ENCODE data around the gene NUDT16L1. TPM values are rescaled to one million over a fixed set of nuclear protein-coding genes. Genes with fewer than 3 reads are reported as not detected.

NUDT16L1 gene
- total and polyA plus RNA-seq, 9 of the 15 experiments (the other 6 are each of a cell fraction or from before 2014, with no cell fraction given) = 1.4 to 37.6 (median 13.7) TPM

- FAIRE-seq (peak; percentile 56), ATAC-seq (peak; percentile 93), DNase-seq (ENCODE audit: extremely low read depth in 1 of 4, low spot score in 3 of 4) (peak; percentile 59 to 72 (median 64))
- no peak overlapping the region for H3K4me2 ChIP-seq (ENCODE audit: insufficient read depth, low read length)
- CTCF ChIA-PET (ENCODE audit: low intra/inter-chr PET ratio) = no interaction called here
- in situ Hi-C loops (cut with MboI) = no loop called here
- H3K9me1 ChIP-seq (ENCODE audit: control insufficient read depth, insufficient read depth, low read length) = no peaks in the 10 kb centered on the region
- no peak overlapping the region for H3K27ac ChIP-seq (ENCODE audit: extremely low read depth, low read depth, low read length)
- no peaks in the 10 kb centered on the region for H3K79me2 ChIP-seq (ENCODE audit: control insufficient read depth, insufficient read depth, low read length)
- peaks cover 50% of the 10 kb centered on the region; the same call in 2 of the 3 replicates for H3K36me3 ChIP-seq (ENCODE audit: control insufficient read depth, insufficient read depth, low read length)
- WGBS (ENCODE audit: insufficient coverage, low coverage, missing lambda C conversion rate) = 77% methylated on average over 16 of the region's 36 CpGs
- POLR2A ChIA-PET = interaction anchor here (1.0 kb wide), 1 partner anchor 13 kb away, joined by 3 read pairs; no protein-coding TSS in a partner anchor
- H3K4me3 ChIP-seq = no peak overlapping the region
- H2AFZ ChIP-seq (ENCODE audit: low read depth, low read length) = no peak overlapping the region
- intact Hi-C loops (cut with micrococcal nuclease) = no loop called here
- peak overlapping the region in 1 of 2 experiments; percentile 26; a peak in 1 of 4 replicates for H3K9ac ChIP-seq (ENCODE audit: insufficient read depth in 1 of 2, low read depth in 2 of 2, low read length in 2 of 2)
- no peaks in the 10 kb centered on the region for H4K20me1 ChIP-seq (replicated peaks; ENCODE audit: control insufficient read depth, insufficient read depth, low read length)
- BruUV-seq (replicated peaks) = no TSS peak
- no peaks in the 10 kb centered on the region for H3K27me3 ChIP-seq (ENCODE audit: control insufficient read depth in 2 of 2, insufficient read depth in 2 of 2, low read length in 2 of 2)
- H3K4me1 ChIP-seq (replicated peaks in 1 of 2; ENCODE audit: control insufficient read depth in 2 of 2, insufficient read depth in 2 of 2, low read length in 2 of 2) = peaks cover 0 to 52% of the 10 kb centered on the region in 2 experiments; a peak in 2 of 5 replicates
- H3K9me3 ChIP-seq (replicated peaks; ENCODE audit: control insufficient read depth, insufficient read depth, low read depth, low read length) = no peaks in the 10 kb centered on the region
- TF ChIP-seq POLR2G (IDR thresholded peaks at IDR 0.05; ENCODE audit: low read depth, low read length) (peak; percentile 23; the same call in 1 of the 2 replicates), SRSF9 (IDR thresholded peaks at IDR 0.05; ENCODE audit: borderline replicate concordance, low read depth, low read length) (no peak), XRCC5 (IDR thresholded peaks at IDR 0.05; ENCODE audit: low read depth, low read length) (peak; percentile 14; the same call in 1 of the 2 replicates), CREM (IDR thresholded peaks at IDR 0.05; ENCODE audit: low read depth) (0 out of 2 replicates have a peak, but pooled peaks have one; percentile 7), YY1 (IDR thresholded peaks at IDR 0.05; ENCODE audit: borderline replicate concordance in 1 of 3, control insufficient read depth in 1 of 3, extremely low read depth in 1 of 3, insufficient read depth in 3 of 3, insufficient read length in 1 of 3, insufficient replicate concordance in 2 of 3, low read depth in 1 of 3, low read length in 2 of 3) (peak in 1 of 3 experiments; percentile 38), NFIC (IDR thresholded peaks at IDR 0.05) (peak; percentile 26), ATF3 (IDR thresholded peaks at IDR 0.05) (peak; percentile 75), ATF3 (CRISPR knock-in tag; conservative IDR thresholded peaks at IDR 0.05) (no peak), RBM22 (IDR thresholded peaks at IDR 0.05; ENCODE audit: low read depth, low read length, poor library complexity, severe bottlenecking) (peak; percentile 30), CTCF (IDR thresholded peaks at IDR 0.05 in 2 of 3, conservative IDR thresholded peaks at IDR 0.05 in 1 of 3; ENCODE audit: insufficient read depth in 2 of 3, low read depth in 1 of 3, low read length in 3 of 3) (peak; percentile 36 to 77 (median 53)), SMC3 (conservative IDR thresholded peaks at IDR 0.05; ENCODE audit: insufficient read depth, low read depth, low read length) (0 out of 2 replicates have a peak, but pooled peaks have one; percentile 17), ZNF277 (CRISPR knock-in tag; IDR thresholded peaks at IDR 0.05; ENCODE audit: borderline replicate concordance) (no peak), MCM2 (IDR thresholded peaks at IDR 0.05; ENCODE audit: low read depth) (no peak)
Observed at GRCh38 chr16:4682616-4683254, 10.6 kb upstream of the NUDT16L1 start.
